Measurements from ENCODE around the gene LRP3.
"Not testable (repeated sequence)": the region's sequence is repeated elsewhere in the genome, so short reads cannot be mapped to it uniquely, and the experiment has no call there.

LRP3 gene

DNA sequence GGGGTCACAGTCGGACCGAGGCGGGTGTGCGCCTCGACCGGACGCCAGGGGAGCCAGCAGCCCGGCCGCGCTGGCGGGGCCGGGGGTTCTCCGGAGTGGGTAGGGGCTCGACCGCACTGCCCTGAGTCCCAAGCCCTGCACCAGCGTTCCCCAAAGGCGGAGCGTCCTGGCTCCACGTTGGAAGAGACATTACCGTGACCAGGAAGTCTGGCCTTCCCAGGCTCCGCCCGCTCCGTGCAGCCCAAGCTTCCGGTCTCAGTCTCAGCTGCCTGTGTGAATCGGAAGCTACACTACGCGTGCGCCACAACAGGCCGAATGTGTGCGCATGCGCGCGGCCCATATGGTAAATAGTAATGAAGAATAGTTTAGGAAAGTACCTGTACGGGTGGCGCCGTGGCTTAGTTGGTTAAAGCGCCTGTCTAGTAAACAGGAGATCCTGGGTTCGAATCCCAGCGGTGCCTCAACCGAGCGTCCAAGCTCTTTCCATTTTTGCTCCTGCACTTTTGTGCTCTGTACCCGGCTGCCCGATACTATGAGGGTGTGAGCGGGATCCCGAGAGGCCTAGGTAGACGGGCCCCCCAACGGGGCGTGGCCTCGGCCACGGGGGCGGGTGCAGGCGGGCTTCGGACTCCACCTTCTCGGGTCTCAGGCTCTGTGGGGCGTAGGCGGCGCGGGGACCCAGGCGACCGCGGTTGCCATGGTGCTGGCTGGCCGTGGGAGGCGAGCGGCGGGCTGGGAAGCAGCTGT is 17.3 kb upstream of the LRP3 start:
- DNase-seq, result peak; percentile 93

DNA sequence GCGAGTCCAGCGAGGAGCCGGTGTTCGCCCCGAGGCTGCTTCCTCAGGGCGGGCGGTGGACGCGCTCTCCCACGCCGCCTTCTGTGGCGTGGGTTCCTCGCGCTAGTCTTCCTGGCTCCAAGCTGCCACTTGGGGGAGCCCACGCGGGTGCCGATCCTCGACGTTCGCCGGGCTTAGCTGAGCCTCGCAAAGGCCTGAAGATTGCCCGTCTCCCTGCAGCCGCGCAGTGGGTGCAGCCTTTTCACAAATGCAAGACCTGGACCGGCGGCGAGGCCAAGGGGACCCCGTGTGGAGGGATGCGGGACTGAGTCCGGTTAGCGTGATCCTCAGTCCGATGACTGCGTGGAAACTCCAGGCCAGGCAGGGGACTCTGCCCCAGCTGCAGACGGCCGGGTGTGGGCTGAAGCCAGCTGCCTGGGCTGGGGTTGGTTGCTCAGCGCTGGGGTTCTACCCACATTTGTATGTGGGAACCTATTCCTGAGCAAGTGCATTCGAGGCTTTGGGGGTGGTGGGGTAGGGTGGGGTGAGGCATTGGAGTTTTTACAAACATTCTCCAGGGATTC is 16.6 kb upstream of the LRP3 start:
- peak; percentile 80 for DNase-seq

- no peak for DNase-seq
Measured at GRCh38 chr19:33186431-33187182, 7.5 kb upstream of the LRP3 start.

DNA sequence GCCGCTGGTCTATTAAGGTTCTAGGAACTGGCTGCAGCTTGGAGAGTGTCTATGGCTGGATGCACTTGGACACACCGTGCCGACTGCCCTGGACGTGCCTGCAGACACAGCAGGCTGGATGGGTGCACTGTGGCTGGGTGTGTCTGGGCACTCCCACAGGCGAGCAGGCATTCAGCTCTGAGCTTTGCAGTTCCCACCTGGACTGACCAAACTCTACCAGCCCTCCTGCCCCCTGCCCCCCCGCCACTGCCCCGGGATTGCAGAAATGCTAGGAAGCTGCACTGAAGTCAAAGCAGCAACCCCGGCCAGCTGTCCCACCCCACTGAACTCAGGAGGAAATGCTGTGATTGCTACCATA is 7.0 kb upstream of the LRP3 start:
- DNase-seq, result no peak

GRCh38 chr19:33189453-33189852 is 4.7 kb upstream of the LRP3 start:
- no peak for DNase-seq

GRCh38 chr19:33191092-33191491 is 3.0 kb upstream of the LRP3 start:
- not testable (repeated sequence) for DNase-seq

DNA sequence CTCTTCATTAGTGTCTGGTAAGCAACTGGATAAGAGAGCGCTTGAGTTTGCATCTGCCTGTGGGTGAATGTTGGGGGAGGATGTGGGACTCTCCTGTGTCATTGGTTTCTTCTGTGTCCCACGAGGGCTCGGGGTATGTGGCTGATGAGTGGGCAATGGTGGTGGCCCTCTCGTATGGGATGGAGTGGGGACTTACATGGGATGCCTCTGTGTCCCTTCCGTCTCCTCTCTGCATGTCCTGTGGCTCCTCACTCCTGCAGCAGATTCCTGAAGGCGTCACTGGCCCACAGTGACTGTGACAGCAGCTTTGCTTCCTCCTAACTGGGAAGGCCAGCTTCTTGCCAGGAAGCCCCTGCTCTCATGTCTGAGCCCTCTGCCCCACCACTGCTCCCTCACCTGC is 2.6 kb upstream of the LRP3 start:
- DNase-seq, result no peak

DNA sequence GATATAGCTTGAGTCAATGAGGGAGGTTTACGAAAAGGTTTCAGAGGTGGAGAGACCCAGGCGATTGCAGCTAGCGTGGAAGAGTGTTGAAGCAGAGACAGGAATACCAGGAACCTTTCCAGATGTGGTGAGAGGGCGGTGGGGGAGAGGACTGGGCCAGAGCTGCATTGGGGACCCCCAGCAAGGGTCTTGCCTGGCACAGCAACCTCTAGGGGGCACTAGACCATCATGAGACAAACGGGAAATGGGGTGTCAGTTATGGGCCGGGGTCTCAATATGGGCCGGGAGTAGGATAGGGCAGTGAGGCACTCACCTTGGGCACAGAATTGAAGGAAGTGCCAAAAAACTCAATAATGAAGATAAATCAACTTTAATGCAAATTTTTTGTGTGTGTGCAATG is 2.1 kb upstream of the LRP3 start:
- no peak for DNase-seq

DNA sequence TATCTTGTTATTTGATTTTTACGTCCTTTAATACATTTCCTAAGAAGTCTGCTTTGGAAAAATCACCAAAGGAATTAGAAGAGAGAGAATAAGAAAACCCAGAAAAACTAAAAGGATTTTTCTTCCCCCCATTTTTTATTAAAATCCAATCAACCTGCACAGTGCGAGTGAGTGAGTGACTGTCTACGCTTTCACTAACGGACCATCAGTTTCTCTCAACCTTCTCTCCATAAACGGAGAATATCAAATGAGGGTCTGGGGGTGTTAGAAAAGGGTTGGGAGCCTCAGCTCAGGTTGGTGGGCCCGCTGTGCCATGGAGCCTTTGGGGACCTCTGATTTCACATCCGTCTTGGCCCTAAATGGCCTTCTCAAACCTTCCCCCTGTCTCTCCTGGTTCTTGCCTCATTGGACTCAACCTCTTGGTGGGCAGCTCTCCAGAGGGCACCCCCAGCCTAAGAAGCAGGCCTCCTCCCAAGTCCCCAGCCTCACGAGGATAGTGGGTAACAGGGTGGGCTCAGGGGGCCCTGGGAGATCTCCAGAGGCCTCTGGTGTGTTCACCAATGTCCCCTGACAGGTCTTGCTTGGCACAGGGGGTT is 763 bp upstream of the LRP3 start:
- no peak for DNase-seq

DNA sequence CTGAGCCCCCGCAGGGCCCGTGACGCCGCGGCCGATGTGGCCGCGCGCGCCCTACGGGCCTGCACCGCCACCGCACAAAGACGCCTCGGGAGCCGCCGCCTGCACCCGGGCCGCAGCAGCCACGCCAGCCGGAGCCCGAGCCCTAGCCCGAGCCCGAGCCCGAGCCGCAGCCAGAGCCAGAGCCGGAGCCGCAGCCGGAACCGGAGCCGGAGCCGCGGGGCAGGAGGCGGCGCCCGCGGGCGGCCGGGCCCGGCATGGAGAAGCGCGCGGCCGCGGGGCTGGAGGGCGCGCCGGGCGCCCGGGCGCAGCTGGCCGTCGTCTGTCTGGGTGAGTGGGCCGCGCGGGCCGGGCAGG is 379 bp downstream of the LRP3 start:
- DNase-seq, result no peak

DNA sequence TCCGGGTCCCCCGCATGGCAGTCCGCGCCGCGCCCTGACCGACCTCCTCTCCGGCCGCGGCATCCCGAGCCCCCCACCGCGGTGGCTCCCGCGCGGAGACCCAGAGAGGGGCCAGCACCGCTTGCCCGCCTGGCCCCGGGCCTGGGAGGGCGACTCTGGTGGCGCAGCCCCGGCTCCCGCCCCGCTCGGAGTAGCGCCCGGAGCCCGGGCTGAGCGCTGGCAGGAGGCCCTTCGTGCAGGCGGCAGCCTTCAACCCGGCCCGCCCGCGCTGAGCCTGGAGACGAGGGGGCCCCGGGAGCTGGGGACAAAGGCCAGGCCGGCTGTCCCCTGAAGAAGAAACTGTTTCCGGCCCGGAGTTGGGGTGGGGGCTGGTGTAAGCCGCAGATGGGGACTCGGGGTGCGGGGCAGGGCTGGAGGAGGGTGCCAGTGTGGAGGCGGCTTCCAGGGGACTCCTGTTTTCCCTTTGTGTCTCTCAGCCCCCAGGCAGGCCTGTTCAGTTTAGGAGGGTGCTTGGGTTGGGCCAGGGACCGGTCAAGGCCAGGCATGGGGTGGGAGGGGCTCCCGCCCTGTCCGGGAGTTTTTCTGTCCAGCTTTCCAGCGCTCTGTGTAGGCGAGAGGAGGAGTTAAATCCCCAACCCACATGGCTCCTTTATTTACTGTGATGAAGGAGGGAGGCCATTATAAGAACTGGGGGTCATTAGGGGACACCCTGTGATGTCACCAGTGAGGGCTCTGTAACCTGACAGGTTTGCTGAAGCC is 935 bp downstream of the LRP3 start:
- no peak for DNase-seq

- no peak for DNase-seq
Measured at GRCh38 chr19:33195645-33196347, 1.7 kb downstream of the LRP3 start.

DNA sequence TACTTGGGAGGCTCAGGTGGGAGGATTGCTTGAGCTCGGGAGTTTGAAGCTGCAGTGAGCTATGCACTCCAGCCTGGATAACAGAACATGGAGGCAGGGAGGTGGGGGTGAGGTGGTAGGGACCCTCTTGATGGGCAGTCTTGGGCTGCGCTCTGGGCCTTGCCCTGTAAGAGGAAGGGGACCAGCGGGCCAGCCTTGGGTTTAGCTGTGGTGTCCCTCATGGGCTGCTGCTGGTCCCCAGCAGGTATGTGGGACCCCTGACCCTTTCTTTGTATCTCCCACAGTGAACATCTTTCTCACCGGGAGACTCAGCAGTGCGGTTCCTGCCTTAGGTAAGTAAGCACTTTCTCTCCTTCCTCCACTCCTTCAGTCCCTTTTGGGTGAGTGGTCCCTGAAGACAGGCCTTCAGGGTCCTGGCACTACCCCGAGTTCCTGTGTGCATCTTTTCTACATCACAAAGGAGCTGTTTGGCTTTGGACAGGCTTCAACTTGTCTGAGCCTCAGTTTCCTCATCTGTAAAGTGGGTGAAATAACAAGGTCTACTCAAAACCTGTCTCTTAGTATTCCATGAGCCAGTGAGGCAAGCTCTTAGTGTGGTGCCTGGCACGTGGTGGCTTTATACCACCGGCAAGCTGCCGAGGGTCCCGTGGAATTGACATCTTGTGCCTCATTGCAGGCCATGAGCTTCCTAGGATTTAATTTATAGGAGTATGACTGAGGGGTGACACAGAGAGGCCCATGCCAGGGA is 2.5 kb downstream of the LRP3 start:
- DNase-seq, result no peak

DNA sequence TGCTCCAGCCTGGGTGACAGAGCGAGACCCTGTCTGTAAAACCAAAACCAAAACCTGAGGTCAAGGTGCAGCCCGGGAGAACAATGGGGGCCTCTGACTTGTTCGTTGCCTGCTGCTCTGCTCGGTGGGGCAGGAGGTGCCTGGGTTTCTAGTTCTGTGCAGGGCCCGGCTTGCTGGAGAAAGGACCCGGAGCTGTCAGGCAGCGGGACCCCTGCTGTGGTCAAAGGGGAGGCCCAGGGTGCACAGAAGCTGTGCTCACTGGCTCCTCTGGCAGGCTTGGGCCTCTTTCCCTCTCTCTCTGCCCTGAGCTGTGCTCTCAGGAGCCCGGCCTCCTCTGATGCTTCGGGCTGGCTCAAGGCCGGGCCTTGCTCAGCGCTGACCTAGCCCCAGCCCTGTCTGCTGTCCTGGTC is 3.5 kb downstream of the LRP3 start:
- DNase-seq, result no peak

- no peak for DNase-seq
Measured at GRCh38 chr19:33198169-33198568, 4.0 kb downstream of the LRP3 start.

DNA sequence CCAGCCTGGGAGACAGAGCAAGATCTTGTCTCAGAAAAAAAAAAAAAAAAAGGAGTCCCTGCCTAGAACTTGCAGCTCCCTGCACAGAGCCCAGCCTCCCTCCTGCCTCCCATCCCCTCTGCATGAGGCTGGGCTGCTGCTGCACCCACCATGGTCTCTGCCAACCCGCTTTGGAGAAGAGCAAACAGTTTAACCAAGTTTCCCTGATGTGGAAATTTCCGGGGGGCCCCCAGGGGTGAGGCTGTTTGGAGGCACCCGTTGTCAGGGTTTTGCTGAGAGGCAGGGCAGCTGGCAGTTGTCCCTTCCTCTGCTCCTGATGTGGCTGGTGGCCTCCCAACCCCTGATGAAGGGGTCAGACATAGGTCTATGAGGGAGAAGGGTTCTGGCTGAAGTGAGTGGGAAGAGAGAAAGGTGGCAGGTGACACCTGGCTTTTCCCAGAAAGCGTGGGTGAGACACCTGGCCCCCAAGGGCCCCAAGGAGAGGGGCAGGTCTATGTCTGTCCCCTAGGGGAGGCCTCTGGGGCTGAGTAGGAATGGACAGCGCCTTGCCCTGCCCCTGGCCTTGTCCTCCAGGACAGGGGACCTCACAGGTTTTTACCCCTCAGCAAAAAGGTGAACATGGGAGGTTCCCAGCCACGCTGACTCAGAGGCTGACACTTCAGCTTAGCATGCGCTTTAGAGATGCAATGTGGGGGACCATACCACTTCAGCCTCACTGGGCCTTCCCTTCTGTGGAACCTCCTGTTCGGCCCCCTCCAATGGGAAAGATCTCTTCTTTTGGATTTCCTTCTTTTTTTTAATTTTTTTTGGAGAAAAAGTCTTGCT is 5.5 kb downstream of the LRP3 start:
- no peak for DNase-seq

DNA sequence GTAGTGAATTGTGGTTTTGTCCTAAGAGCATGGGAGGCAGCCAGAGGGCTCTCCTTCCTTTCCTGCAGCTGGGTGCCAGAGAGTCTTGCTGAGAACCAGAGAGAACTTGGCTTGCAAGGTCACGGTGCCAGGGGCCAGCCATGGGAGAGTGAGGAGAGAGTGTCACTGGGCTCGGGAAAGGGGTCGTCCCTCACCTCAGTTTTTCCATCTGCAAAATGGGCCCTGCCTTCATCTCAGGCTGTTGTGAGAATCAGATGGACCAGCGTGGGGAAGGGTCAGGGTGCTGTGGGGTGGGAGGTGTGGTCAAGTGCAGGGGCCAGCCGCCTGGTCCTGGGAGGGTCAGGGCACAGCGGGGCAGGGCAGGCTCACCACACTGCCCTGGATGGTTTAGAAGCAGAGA is 7.3 kb downstream of the LRP3 start:
- no peak for DNase-seq

GRCh38 chr19:33201886-33202545 is 7.9 kb downstream of the LRP3 start:
- no peak for DNase-seq

- no peak for DNase-seq
Measured at GRCh38 chr19:33202546-33203507, 8.7 kb downstream of the LRP3 start.

All from activated CD4-positive, alpha-beta T cell treated with anti-CD3 and anti-CD28 coated beads, Interleukin-2, amount 50 U/mL, for 1 hour (primary cell).